Stimulated activated CD4-positive, alpha-beta T cell treated with anti-CD3 and anti-CD28 coated beads, Interleukin-4, amount 100 ng/mL, for 1 hour (primary cell): Measurements from ENCODE around the gene PRSS57.
"Not testable (repeated sequence)": the region's sequence is repeated elsewhere in the genome, so short reads cannot be mapped to it uniquely, and the experiment has no call there.

Experiments
- DNase-seq: peaks from one replicate; pipeline ENCODE4 v3.0.0-alpha.2; 2020

PRSS57 gene

DNA sequence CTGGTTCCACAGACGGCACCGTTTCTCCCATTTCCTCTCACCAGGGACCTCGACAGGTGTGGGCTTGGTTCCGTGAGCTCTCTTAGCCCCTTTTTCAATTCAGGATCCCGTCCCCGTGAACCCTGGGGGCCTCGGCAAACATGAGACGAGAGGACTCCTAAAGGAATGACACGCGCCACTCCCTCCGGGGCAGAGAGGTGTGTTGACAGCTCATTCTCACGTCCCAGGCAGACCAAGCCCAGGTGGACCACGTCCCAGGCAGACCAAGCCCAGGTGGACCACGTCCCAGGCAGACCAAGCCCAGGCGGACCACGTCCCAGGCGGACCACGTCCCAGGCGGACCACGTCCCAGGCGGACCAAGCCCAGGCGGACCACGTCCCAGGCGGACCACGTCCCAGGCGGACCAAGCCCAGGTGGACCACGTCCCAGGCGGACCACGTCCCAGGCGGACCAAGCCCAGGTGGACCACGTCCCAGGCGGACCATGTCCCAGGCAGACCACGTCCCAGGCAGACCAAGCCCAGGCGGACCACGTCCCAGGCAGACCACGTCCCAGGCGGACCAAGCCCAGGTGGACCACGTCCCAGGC, 28.2 kb downstream of the PRSS57 start:
- DNase-seq, result not testable (repeated sequence)

DNA sequence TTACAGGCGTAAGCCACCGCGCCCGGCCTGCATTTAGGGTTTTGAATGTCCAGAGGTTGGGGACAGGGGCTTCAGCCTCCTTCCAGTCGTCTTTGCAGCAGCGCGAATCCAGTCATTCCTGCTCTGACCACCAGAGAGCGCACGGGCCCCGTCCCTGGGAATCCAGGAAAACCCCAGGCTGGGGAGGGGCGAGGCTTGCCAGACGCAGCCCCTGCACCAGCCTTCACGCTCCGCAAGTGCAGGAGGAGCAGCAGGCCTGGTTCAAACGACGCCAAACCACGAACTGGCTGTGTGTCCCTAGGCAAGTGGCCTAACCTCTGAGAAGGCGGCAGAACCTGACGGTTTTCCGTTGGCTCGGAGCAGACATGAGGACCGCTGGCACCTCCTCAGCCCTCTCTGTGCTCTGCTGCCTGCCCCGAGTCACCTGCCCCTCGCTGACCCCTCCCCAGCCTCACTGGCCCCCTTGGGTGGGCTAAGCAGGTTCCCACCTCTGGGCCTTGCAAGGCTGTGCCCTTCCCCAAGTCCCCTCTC, 30.3 kb downstream of the PRSS57 start:
- peak; percentile 87 for DNase-seq

DNA sequence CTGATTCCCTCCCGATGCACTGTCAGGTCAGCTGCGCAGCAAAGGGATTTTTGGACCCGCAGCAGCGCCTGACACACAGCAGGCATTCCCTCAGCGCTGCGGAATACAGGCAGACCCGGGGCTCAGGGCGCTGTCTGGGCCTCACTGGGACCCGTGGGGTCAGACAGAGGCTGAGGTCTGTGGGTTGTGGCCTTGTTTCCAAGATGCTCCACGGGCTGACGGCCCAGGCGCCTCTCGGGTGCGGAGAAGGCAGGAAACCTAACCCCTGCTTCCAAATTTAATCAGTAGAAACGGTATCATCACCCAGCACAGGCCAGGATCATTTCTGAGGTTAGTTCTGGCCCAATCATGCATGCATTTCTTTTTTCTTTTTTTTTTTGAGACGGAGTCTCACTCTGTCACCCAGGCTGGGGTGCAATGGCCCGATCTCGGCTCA, 31.6 kb downstream of the PRSS57 start:
- DNase-seq, result no peak

DNA sequence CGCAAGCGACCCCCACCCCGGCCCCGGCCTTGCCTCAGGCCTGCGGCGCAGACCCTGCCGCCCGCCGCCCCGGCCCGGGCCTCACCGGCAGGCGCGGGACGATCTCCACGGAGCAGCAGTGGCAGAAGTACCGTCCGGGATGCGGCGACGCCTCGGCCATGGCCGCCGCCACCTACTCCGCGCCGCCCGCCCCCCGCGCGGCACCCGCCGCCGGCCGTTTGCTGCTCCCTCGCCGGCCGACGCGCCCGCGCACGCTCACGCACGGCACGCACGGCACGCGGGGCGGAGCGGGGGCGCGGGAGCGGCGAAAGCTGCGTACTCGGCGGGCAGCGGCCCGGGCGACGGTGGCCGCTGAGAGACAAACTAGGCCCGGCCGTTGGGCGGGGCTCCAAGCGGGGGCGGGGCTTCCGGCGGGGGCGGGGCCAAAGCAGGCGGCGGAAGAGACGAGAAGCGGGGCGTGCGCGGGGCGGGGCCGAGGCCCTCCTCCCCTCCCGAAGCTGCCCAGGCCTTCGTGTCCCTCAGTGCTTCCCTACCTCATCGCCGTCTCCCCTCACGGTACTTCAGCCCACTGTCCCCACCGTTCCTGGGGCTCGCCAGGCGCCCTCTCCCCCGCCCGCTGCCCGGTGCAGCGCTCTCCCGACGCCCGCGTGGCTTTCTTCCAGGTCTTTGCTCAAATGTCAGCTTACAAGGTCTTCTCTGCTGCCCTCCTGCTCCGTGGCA, 32.1 kb downstream of the PRSS57 start, which contains the start of gene RNF126:
Gene RNF126 (minus strand): TSS at position 253 of the 720 bp plus-strand sequence. CDS start 93 bp downstream, at position 160.
- DNase-seq, result peak; percentile 94

DNA sequence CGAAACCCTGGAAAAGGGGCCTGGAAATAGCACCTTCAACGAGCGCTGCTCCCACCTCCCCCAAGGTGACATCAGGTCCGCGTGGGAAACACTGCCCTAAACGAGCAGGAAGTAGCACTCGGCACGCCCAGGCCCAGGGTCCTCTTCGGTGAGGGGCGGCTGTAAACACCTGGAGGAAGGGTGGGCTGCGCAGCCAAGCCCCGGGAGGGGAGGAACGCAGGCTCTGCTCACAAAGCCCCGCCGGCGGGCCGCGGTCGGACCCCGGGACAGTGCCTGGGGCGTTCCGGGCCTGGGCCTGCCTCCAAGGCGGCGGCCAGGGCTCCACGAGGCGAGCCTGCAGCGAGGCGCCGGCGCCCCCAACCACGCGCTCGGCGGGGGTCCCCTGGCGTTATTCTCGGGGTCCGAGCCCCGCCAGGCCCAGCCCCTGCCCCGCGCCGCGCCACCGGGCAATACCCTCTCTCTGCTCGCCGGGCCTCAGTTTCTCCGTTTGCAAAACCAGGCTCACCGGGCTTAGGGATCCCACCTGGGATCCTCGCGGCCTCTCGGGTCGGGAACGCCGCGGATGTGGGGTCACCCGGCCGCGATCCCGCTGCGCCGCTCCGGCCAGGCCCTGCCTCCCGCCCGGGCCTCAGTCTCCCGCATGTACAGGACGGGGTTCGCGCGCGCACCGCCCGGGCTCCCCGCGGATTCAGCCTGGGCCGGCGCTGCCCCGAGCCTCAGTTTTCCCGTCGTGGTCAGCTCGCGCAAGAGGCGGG, 32.9 kb downstream of the PRSS57 start:
- peak; percentile 75 for DNase-seq

DNA sequence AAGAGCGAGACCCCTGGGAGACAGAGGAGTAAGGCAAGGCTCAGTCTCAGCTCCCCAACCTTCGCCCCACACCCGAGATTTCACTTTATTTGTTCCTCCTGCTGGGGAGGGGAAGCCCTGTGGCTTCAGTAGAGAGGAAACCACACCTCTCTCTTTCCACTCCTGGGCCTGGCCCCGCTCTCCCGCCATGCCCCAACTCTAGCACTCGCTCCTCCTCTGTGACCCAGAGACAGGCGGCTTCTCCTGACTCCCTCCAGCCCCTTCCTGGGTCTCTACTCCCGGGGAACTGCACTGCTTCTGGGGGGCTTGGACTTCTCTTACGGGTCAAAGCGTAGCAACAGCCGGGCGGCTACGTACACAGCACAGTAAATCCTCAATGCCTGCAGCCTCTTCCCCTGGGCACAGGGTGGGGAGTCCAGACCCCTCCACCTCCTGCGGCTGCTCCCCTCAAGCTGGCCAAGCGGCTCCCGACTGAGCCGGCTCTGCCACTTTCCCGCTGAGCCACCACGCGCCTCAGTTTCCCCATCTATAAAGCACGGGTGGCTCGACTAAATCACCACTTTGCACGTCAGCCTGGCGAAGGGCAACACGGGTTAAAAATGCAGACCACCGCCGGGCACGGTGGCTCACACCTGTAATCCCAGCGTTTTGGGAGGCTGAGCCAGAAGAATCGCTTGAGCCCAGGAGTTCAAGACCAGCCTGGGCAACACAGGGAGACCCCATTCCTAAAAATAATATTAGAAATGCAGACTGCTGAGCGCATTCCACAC, 33.6 kb downstream of the PRSS57 start:
- peak; percentile 58 for DNase-seq

DNA sequence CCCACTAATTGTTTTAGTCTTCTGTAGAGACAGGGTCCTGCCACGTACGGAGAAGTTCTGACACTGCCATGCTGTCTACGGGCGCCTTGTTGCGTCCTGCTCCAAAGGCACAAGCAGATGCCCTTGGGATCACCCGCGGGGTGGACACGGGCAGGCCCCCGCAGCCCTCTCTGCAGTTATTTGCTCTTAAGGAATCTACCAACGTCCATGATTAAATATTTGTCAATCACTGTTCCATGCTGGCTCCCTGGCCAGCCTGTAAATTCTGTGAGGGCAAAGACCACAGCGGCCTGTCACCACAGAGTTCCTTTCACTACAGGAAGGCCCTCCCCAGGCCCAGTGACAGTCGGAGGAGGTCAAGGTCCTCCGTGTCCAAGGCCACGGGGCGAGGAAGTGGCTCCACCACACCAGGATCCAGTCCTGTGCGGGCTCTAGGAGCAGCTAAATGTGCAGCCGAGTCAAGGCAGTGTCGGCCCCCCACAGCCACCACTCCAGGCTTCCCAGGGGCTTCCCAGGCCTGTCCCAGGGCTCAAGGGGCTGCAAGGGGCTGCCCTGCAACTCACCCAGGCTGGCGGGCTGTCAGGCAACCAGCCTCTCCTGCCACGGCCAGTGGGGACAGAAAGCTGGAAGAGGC, 34.3 kb downstream of the PRSS57 start:
- DNase-seq, result no peak

DNA sequence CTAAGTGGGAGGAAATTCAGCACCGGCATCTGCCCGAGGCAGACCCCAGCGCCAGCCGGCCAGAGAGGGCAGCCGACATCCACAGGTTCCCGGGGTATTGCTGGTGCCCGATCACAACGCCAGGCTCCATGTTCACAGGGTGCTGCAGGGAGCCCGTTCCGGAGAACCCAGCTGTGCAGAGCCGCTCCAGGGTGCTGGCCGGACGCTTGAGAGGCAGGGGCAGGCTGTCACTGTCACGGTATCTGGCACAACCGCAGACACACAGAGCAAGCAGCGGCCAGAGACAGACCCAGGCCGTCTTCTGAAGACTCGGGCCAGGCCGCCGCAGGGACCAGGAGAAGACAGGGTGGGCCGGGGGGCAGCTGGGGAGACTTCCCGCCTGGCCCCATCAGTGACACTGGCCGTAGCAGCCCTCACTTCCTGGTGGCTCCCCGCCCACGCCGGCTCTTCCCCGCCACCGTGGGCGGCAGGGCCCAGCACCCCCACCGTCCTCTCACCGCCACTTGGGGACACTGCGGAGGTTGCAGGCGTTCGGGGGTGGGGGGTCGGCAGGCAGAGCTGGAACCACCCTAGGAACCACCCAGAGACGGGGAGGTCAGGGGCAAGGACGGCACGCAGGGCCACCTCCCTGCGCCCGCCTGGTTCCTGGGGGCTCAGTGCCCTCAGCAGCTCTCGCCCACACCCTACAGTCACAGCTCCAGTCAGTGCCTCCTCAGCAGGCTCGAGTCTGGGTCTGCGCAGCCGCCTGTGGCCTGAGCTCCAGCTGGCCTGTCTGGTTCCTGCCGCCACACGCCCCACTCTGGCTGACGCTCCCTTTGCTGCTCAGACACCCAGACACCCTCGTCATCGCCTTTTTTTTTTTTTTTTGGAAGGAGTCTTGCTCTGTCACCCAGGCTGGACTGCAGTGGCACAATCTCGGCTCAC, 36.1 kb downstream of the PRSS57 start:
- no peak for DNase-seq

DNA sequence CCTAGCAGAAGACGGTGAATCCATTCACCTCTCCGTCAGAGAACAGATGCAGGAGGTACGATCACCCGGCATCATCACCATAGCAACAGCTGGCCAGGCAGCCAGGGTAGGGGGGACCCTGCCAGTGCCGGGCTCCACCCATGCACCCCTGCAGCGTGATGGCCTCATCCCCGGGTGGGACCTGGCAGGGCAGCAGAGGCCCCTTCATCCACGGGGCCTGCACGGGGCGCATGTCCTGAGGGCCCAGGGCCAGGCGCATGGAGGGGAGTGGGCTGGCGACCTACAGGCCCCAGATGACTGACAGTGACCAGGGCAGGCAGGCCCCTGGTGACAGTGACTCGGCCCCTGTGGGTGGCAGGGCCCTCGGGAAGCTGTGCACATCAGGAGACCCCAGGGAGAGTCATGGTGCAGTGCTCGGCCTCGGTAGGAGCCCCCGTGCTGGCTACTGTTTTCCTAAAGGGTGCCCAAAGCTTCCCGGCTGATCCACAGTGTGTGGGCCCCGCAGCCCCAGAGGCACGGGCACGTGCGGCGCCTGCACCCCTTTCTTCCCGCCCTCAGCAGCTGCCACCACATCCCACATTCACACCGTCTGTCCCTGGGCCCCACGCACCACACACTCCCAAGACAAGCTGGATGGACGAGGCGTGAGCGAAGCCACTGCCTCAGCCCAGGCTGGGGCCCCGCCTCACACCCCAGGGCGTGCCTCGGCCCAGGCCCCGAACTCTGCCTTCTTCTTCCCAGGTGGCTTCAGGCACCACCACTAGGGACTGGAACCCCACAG, 37.0 kb downstream of the PRSS57 start:
- DNase-seq, result no peak

DNA sequence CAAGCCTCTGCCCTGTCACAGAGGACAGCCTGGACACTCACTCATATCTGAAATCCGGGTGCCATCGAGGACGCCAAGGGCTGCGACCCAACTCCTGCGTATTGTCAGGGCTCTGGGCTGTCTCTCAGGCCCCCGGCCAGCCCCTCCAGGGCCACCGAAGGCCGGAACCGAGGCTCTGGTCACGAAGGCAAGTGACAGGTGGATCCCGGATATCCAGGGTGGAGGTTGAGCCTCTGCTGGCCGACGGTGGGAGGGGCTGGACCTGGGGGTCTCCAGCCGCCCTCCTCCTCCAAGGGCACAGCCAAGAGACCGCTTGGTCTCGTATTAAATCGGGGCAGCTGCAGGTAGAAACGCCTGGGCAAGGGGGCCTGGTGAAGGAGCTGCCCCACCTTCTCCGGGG, 37.6 kb downstream of the PRSS57 start:
- no peak for DNase-seq

DNA sequence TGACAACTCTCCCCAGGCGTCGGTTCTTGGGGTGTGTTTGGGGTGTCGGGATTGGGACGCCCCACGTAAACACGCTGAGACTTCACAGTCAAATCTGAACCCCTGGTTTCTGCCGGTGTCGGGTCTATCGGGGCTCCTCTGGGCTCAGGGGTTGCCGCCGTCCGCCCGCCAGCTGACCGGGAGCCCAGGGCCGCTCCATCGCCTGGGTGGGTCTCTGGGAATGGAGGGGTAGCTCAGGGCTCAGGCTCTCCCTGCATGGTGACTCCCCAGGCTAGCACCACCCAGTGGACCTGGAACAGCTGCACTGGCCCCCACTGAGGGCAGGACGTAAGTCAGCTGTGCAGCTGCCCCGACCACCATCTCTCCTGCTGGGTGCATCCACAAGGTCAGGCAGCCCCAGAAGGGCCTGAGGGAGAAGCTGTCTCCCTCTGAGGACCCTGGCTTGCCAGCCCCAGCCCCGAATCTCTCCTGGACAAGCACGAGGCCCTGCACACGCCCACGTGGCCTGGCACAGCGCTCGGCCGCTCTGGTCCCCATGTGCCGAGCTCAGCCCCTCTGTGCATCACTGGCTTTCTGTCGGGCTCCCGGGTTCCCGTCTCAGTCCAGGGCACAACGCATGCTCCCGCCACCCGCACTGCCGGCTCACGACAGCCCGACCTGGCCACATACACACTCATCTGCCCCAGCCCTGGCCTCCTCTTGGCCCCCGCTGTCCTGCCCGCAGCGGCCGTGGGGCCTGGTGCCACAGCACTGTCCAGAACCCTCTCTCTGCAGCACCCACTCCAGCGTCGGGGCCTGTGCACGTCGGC, 38.3 kb downstream of the PRSS57 start:
- peak; percentile 2 for DNase-seq

DNA sequence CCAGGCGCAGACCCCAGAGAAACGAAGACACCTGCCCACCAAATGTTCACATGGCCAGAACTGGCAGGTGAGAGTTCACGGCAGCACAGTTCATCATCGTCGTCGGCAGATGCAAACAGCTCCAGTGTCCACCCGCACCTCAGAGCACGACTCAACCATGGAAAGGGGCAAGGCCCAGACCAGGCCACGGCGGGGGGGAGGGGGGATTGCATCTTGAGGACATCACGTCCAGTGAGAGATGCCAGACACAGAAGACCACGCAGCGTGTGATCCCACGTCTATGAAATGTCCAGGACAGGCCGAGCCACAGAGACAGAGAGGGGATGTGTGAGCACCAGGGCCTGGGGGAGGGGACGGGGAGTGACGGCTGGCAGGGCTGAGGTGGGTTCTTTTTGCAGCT, 39.6 kb downstream of the PRSS57 start:
- no peak for DNase-seq

DNA sequence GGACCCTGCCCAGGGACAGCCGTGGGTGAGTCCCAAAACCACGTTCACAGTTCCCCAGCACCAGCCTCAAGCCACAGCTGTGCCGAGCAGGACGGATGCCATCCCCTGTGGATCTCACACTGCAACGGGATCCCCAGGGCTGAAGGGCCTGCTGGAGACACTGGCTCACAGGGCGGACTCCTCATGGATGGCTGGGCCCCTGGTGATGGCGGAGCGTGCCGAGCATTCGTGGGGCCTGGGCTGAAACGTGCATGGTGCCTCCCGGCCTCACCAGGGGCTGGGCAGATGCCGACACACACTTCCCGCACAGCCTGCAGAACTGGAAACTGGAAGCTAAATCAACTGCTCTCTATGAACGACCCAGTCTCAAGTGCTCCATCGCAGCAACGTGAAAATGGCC, 41.8 kb downstream of the PRSS57 start:
- DNase-seq, result no peak

DNA sequence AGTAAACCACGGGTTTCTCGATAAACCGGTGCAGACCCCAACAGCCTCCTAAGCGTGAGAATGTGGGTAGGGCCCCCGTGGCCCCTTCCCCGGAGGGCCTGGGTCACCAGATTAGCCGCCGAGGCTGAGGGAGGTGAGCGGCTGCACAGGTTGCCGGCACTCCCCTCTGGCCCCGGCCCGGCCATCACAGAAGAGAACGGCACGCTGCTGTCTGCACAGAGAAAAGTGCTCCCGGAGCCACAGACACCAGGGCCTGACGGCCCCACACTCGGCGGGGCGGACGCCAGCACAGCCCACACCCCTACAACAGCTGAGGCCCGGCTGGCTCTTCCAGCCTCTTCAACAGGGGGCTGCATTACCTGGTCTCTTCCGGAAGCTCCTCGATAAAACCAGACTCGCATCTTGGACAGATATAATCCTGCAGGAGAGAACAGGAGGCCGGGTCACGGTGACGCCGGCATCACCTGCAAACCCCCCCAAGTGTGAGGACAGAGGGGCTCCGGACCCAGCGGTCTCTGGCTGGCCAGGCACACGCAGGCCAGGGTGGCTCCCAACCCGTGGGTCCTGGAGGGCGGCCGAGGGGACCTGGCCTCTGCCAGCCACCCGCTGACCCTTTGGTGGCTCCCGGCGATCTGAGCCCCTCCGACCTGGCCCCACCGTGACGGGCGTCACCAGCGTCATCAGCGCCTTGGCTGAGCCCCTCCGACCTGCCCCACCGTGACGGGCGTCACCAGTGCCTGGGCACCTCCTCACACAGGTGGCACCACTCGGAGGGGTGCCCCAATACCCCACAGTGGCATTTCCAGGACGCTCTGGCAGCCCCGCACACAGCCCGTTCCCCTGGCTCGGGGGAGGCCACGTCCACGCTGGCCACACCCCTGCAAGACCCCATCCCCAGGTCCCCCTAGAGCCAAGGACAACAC, 42.5 kb downstream of the PRSS57 start:
- DNase-seq, result no peak

DNA sequence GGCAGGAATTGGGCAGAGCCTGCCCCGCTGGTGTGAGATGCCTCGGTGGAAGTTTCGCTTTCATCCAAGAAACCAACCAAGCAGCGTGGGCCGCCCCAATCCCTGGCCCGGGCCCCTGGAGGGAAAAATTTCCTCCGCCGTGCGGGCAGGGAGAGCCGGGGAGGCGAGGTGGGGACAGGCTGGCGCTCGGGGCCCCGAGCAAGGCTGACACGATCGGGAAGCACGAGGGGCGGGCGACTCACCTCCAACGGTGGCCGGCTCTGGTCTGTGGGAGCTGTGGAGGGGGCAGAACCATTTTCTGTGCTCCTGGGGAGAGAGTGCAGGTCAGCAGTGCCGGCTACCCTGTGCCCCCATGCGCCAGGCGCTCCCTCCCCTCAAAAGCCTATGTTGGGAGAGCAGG, 43.3 kb downstream of the PRSS57 start:
- no peak for DNase-seq

DNA sequence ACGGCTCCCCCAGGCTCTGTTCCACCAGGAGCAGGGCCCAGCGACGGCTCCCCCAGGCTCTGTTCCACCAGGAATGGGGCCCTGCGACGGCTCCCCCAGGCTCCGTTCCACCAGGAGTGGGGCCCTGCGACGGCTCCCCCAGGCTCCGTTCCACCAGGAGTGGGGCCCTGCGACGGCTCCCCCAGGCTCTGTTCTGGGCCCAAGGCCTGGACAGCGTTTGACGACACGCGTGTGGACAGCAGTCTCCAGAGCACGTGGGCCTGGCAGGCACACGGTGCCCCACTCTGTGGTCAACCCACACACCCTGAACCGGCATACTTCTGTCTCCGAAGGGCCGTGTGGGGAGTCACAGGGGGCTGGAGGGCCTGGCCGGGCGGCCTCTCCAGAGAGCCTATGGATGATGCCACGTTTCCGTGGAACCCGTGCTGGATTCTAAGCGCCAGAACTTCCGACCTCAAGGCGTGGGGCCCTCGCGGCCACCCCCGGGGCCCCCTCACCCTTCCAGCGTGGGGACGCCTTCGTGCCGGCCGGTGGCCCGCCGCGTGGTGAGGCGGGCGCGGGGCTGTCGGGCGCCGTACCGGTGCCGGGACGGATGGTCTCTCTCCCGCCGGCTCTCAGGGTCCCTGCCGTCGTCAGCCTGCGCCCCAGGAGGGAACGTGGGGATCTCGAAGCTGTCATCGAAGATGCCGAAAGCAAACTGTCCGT, 44.0 kb downstream of the PRSS57 start:
- no peak for DNase-seq

DNA sequence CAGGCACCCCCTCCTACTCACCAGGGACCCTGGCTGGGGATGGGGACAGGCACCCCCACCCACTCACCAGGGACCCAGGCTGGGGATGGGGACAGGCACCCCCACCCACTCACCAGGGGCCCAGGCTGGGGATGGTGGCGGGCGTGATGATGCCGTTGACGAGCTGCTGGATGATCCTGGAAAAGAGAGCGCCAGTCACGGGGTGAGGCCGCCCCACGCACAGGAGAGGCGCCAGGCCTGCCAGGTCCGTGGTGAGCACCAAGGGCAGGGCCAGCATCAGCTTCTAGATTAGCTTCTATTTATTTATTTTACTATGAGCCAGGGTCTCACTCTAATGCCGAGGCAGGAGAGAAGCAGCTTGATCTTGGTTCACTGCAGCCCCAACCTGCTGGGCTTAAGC, 45.1 kb downstream of the PRSS57 start:
- DNase-seq, result no peak
